Measurements from ENCODE around the gene BSPRY.
A peak's percentile ranks its signal among the peaks of the same experiment; 100 is the strongest.

Gene BSPRY

DNA sequence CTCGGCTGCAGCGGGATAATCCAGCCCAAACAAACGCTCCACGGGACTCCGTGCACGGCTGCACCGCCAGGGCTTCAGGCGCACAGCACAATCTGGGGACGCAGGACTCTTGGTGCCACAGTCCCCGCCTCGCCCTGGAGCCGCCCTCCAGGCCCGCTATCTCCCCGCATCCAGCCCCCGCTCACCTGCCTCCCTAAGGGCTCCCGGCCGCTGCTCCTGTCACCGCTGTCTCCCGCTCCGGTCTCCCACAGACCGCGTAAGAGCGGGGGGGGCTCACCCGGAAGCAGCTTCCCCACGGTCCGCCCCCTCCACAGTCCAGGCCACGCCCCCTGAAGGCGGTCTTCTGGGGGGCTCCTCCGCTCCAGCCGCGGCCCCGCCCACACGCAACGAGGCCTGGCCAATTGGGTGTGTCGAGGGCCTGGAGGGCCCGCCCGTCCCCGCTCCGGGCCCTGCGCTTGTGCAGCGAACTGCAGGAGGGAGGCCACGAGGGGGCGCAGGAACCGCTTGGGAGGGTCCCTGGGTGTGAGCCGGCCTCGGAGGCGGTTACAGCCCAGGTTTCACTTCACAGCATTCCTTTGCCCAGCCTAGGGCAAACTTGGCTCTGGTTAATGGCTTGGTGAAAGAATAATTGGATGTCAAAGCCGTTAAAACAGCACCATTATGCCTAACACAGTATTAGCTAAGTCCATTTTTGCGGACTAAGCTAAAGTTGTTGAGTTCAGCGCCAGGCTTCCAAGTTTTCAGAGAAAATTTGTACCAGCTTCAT lies 51.9 kb downstream of the BSPRY start, which contains the start of gene ALAD (continued):
- TF ChIP-seq, protein P1, sequence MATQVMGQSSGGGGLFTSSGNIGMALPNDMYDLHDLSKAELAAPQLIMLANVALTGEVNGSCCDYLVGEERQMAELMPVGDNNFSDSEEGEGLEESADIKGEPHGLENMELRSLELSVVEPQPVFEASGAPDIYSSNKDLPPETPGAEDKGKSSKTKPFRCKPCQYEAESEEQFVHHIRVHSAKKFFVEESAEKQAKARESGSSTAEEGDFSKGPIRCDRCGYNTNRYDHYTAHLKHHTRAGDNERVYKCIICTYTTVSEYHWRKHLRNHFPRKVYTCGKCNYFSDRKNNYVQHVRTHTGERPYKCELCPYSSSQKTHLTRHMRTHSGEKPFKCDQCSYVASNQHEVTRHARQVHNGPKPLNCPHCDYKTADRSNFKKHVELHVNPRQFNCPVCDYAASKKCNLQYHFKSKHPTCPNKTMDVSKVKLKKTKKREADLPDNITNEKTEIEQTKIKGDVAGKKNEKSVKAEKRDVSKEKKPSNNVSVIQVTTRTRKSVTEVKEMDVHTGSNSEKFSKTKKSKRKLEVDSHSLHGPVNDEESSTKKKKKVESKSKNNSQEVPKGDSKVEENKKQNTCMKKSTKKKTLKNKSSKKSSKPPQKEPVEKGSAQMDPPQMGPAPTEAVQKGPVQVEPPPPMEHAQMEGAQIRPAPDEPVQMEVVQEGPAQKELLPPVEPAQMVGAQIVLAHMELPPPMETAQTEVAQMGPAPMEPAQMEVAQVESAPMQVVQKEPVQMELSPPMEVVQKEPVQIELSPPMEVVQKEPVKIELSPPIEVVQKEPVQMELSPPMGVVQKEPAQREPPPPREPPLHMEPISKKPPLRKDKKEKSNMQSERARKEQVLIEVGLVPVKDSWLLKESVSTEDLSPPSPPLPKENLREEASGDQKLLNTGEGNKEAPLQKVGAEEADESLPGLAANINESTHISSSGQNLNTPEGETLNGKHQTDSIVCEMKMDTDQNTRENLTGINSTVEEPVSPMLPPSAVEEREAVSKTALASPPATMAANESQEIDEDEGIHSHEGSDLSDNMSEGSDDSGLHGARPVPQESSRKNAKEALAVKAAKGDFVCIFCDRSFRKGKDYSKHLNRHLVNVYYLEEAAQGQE (tag by site-specific recombination; IDR thresholded peaks at IDR 0.05) = no peak
- TF ChIP-seq OVOL3 (tag by site-specific recombination; IDR thresholded peaks at IDR 0.05) (no peak), ZNF660 (tag by site-specific recombination; IDR thresholded peaks at IDR 0.05) (peak; percentile 79), MEIS1 (CRISPR knock-in tag; IDR thresholded peaks at IDR 0.05; ENCODE audit: borderline replicate concordance) (no peak), ZNF416 (tag by site-specific recombination; IDR thresholded peaks at IDR 0.05) (no peak), ZNF658 (tag by site-specific recombination; IDR thresholded peaks at IDR 0.05) (no peak), ZBTB17 (tag by site-specific recombination; IDR thresholded peaks at IDR 0.05) (peak; percentile 78), ZNF670 (tag by site-specific recombination; IDR thresholded peaks at IDR 0.05; ENCODE audit: low read depth) (no peak), KLF16 (tag by site-specific recombination; IDR thresholded peaks at IDR 0.05) (peak; percentile 82; the same call in 1 of the 2 replicates), ZNF133 (tag by site-specific recombination; IDR thresholded peaks at IDR 0.05) (no peak), ZNF433 (tag by site-specific recombination; IDR thresholded peaks at IDR 0.05; ENCODE audit: low read depth) (no peak), ZBTB8A (tag by site-specific recombination; IDR thresholded peaks at IDR 0.05) (no peak), ZNF37A (tag by site-specific recombination; IDR thresholded peaks at IDR 0.05) (no peak), ZNF335 (tag by site-specific recombination; conservative IDR thresholded peaks at IDR 0.05) (peak; percentile 35; the same call in 1 of the 2 replicates), ZNF311 (tag by site-specific recombination; IDR thresholded peaks at IDR 0.05; ENCODE audit: borderline replicate concordance) (no peak), KLF1 (tag by site-specific recombination; IDR thresholded peaks at IDR 0.05) (peak; percentile 63), ZBTB48 (tag by site-specific recombination; IDR thresholded peaks at IDR 0.05) (peak; percentile 44), ZEB2 (tag by site-specific recombination; IDR thresholded peaks at IDR 0.05) (peak; percentile 71; the same call in 1 of the 2 replicates), SP2 (tag by site-specific recombination; IDR thresholded peaks at IDR 0.05) (peak; percentile 98), ZNF585B (tag by site-specific recombination; IDR thresholded peaks at IDR 0.05) (no peak), ZNF510 (tag by site-specific recombination; IDR thresholded peaks at IDR 0.05; ENCODE audit: insufficient replicate concordance) (no peak), ZNF785 (tag by site-specific recombination; IDR thresholded peaks at IDR 0.05) (no peak)
- TF ChIP-seq, protein P2, sequence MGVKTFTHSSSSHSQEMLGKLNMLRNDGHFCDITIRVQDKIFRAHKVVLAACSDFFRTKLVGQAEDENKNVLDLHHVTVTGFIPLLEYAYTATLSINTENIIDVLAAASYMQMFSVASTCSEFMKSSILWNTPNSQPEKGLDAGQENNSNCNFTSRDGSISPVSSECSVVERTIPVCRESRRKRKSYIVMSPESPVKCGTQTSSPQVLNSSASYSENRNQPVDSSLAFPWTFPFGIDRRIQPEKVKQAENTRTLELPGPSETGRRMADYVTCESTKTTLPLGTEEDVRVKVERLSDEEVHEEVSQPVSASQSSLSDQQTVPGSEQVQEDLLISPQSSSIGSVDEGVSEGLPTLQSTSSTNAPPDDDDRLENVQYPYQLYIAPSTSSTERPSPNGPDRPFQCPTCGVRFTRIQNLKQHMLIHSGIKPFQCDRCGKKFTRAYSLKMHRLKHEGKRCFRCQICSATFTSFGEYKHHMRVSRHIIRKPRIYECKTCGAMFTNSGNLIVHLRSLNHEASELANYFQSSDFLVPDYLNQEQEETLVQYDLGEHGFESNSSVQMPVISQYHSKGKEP (tag by site-specific recombination; IDR thresholded peaks at IDR 0.05) = no peak
- TF ChIP-seq, protein P3, sequence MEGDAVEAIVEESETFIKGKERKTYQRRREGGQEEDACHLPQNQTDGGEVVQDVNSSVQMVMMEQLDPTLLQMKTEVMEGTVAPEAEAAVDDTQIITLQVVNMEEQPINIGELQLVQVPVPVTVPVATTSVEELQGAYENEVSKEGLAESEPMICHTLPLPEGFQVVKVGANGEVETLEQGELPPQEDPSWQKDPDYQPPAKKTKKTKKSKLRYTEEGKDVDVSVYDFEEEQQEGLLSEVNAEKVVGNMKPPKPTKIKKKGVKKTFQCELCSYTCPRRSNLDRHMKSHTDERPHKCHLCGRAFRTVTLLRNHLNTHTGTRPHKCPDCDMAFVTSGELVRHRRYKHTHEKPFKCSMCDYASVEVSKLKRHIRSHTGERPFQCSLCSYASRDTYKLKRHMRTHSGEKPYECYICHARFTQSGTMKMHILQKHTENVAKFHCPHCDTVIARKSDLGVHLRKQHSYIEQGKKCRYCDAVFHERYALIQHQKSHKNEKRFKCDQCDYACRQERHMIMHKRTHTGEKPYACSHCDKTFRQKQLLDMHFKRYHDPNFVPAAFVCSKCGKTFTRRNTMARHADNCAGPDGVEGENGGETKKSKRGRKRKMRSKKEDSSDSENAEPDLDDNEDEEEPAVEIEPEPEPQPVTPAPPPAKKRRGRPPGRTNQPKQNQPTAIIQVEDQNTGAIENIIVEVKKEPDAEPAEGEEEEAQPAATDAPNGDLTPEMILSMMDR (tag by site-specific recombination; IDR thresholded peaks at IDR 0.05) = peak; percentile 91
- TF ChIP-seq, protein P4, sequence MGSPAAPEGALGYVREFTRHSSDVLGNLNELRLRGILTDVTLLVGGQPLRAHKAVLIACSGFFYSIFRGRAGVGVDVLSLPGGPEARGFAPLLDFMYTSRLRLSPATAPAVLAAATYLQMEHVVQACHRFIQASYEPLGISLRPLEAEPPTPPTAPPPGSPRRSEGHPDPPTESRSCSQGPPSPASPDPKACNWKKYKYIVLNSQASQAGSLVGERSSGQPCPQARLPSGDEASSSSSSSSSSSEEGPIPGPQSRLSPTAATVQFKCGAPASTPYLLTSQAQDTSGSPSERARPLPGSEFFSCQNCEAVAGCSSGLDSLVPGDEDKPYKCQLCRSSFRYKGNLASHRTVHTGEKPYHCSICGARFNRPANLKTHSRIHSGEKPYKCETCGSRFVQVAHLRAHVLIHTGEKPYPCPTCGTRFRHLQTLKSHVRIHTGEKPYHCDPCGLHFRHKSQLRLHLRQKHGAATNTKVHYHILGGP (tag by site-specific recombination; IDR thresholded peaks at IDR 0.05) = no peak
- TF ChIP-seq, protein P5, sequence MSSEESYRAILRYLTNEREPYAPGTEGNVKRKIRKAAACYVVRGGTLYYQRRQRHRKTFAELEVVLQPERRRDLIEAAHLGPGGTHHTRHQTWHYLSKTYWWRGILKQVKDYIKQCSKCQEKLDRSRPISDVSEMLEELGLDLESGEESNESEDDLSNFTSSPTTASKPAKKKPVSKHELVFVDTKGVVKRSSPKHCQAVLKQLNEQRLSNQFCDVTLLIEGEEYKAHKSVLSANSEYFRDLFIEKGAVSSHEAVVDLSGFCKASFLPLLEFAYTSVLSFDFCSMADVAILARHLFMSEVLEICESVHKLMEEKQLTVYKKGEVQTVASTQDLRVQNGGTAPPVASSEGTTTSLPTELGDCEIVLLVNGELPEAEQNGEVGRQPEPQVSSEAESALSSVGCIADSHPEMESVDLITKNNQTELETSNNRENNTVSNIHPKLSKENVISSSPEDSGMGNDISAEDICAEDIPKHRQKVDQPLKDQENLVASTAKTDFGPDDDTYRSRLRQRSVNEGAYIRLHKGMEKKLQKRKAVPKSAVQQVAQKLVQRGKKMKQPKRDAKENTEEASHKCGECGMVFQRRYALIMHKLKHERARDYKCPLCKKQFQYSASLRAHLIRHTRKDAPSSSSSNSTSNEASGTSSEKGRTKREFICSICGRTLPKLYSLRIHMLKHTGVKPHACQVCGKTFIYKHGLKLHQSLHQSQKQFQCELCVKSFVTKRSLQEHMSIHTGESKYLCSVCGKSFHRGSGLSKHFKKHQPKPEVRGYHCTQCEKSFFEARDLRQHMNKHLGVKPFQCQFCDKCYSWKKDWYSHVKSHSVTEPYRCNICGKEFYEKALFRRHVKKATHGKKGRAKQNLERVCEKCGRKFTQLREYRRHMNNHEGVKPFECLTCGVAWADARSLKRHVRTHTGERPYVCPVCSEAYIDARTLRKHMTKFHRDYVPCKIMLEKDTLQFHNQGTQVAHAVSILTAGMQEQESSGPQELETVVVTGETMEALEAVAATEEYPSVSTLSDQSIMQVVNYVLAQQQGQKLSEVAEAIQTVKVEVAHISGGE (tag by site-specific recombination; conservative IDR thresholded peaks at IDR 0.05; ENCODE audit: low read depth) = peak; percentile 69
- TF ChIP-seq, protein P6, sequence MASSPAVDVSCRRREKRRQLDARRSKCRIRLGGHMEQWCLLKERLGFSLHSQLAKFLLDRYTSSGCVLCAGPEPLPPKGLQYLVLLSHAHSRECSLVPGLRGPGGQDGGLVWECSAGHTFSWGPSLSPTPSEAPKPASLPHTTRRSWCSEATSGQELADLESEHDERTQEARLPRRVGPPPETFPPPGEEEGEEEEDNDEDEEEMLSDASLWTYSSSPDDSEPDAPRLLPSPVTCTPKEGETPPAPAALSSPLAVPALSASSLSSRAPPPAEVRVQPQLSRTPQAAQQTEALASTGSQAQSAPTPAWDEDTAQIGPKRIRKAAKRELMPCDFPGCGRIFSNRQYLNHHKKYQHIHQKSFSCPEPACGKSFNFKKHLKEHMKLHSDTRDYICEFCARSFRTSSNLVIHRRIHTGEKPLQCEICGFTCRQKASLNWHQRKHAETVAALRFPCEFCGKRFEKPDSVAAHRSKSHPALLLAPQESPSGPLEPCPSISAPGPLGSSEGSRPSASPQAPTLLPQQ (tag by site-specific recombination; IDR thresholded peaks at IDR 0.05) = 0 out of 2 replicates have a peak, but pooled peaks have one; percentile 31
